Measurements from ENCODE around the gene MRPL30. TPM values are rescaled to one million over a fixed set of nuclear protein-coding genes. Genes with fewer than 3 reads are reported as not detected.

The MRPL30 gene
- total RNA-seq, 1 experiment from 2014 or later: 52.6 TPM

DNA sequence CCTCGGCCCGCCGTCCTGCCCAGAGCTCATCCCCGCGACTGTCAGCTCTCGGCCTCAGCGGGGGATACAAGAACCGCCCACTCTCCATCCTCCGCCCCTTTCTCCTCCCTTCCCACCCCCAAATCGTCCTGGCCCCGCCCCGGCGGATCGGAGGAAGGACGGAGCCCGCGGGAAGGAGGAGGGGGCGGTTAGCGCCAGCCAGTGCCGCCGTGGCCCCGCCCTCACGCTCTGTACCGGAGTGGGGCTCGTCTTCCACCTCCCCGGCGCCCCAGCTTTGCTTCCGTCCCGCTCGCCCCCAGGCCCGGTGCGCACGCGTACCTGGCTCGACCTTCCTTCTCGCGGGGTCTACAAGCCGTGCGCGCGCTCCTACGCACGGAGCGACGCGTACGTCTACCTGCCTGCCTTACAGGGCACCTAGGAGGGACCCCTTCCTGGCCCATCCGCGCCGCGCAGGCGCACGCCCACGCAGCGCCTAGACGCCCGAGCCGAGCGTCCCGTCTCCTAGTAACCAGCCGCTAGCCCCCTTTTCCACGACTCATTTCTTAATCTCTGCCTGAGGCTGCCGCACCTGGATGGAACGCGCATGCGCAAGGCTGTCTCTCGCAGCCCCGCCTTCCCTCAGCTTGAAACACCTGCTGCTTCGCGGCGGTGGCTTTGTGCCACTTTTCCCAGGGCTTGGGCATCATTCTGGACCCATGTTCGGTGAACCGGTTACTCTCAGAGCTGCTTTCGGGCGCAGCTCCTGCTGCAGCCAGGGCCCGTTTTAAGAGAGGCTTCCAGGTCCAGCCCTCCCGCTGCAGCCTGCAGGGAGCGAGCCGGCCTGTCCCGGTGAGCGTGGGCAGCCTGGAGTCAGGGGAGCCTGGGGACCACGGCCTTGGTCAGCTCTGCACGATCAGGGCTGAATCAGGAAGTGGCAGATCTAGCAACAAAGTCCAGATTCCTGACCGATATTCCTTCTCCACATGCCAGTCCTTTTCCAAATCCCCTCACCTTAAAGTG, 39.6 kb upstream of the MRPL30 start, which contains the start of gene C2orf15:
C2orf15 (plus strand) TSS at position 598 of the 999 bp plus-strand sequence. CDS start 8,852 bp downstream, outside the sequence.
- no peaks in the 10 kb centered on the region for H3K9me2 ChIP-seq (ENCODE audit: insufficient read depth)
- peaks cover 18% of the 10 kb centered on the region; the same call in 1 of the 2 replicates for H3F3A ChIP-seq (ENCODE audit: insufficient read depth, low read depth)
- peak within 1 kb of the TSS; percentile 64 for H3K27ac ChIP-seq
- H3K36me3 ChIP-seq (ENCODE audit: low read depth): peaks cover 3% of the 10 kb centered on the region; the same call in 1 of the 2 replicates
- peaks cover 16% of the 10 kb centered on the region; the same call in 1 of the 2 replicates for H3K79me2 ChIP-seq (ENCODE audit: low read depth)
- no peak for TF ChIP-seq EZH2 (IDR thresholded peaks at IDR 0.05; ENCODE audit: low read depth)
- peaks cover 6% of the 10 kb centered on the region; the same call in 1 of the 2 replicates for H3K9me3 ChIP-seq (ENCODE audit: insufficient read depth, low read depth)
- H4K20me1 ChIP-seq (ENCODE audit: insufficient read depth): no peaks in the 10 kb centered on the region
- ChIA-PET CTCF (interaction anchor here (0.7 to 1.2 kb wide), 2 partner anchors 15 to 194 kb away, joined by 3 to 4 read pairs; no protein-coding TSS in a partner anchor), POLR2A (ENCODE audit: unreplicated experiment) (interaction anchor here (0.5 to 1.8 kb wide), 13 partner anchors 9 to 1422 kb away, joined by 3 to 12 read pairs (median 5); partner anchors contain the start of gene PDCL3)
- DNase-seq: peak; percentile 94 to 99
- H3K4me3 ChIP-seq: peak within 1 kb of the TSS; percentile 86
- BruUV-seq (replicated peaks): TSS peak; percentile 61
- H2AFZ ChIP-seq: peak within 1 kb of the TSS; percentile 94
- intact Hi-C loops (cut with micrococcal nuclease; ENCODE audit: unreplicated experiment): loop anchor here (1.0 to 2.0 kb wide), 4 partner anchors 13 to 273 kb away; partner anchors contain the start of genes LIPT1, MITD1, MRPL30 and TSGA10
- H3K4me1 ChIP-seq (replicated peaks; ENCODE audit: insufficient read depth): peaks cover 24% of the 10 kb centered on the region
- peak within 1 kb of the TSS; percentile 96 for H3K4me2 ChIP-seq
- H3K27me3 ChIP-seq (ENCODE audit: insufficient read depth, low read depth): no peaks in the 10 kb centered on the region

DNA sequence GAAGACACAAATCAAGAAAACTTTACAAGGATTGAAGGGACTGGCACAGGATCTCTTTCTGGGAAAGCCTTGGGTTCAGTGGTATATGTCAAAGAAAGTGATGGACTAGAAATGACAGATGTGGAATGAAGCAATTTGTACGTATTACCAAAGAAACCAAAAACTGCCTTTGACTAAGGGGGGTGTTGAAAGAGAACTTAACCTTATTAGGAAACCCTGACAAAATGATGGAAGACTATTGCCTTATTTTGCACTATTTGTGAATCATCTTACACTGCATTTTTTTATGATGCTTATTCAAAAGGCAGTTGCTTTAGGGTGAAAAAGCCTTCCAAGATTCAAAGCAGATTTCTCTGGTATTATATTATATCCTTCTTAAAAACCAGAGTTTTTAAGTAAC, 30.3 kb upstream of the MRPL30 start:
- Histone ChIP-seq H2AFZ (no peak overlapping the region), H4K20me1 (ENCODE audit: insufficient read depth) (no peaks in the 10 kb centered on the region), H3K36me3 (ENCODE audit: low read depth) (no peaks in the 10 kb centered on the region), H3K9me3 (ENCODE audit: insufficient read depth, low read depth) (no peaks in the 10 kb centered on the region), H3K79me2 (ENCODE audit: low read depth) (peaks cover 4% of the 10 kb centered on the region), H3K4me3 (no peak overlapping the region), H3K27ac (no peak overlapping the region), H3K27me3 (ENCODE audit: insufficient read depth, low read depth) (no peaks in the 10 kb centered on the region), H3K4me1 (replicated peaks; ENCODE audit: insufficient read depth) (peaks cover 10% of the 10 kb centered on the region; the same call in 1 of the 2 replicates), H3K9me2 (ENCODE audit: insufficient read depth) (no peaks in the 10 kb centered on the region), H3F3A (ENCODE audit: insufficient read depth, low read depth) (peaks cover 16% of the 10 kb centered on the region), H3K4me2 (no peak overlapping the region)
- no TSS peak for BruUV-seq (replicated peaks)
- ChIA-PET CTCF (no interaction called here), POLR2A (ENCODE audit: unreplicated experiment) (no interaction called here)
- intact Hi-C loops (cut with micrococcal nuclease; ENCODE audit: unreplicated experiment): no loop called here
- TF ChIP-seq, protein P1, sequence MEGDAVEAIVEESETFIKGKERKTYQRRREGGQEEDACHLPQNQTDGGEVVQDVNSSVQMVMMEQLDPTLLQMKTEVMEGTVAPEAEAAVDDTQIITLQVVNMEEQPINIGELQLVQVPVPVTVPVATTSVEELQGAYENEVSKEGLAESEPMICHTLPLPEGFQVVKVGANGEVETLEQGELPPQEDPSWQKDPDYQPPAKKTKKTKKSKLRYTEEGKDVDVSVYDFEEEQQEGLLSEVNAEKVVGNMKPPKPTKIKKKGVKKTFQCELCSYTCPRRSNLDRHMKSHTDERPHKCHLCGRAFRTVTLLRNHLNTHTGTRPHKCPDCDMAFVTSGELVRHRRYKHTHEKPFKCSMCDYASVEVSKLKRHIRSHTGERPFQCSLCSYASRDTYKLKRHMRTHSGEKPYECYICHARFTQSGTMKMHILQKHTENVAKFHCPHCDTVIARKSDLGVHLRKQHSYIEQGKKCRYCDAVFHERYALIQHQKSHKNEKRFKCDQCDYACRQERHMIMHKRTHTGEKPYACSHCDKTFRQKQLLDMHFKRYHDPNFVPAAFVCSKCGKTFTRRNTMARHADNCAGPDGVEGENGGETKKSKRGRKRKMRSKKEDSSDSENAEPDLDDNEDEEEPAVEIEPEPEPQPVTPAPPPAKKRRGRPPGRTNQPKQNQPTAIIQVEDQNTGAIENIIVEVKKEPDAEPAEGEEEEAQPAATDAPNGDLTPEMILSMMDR (conservative IDR thresholded peaks at IDR 0.05): no peak
- no peak for TF ChIP-seq EZH2 (IDR thresholded peaks at IDR 0.05; ENCODE audit: low read depth)
- no peak for DNase-seq

DNA sequence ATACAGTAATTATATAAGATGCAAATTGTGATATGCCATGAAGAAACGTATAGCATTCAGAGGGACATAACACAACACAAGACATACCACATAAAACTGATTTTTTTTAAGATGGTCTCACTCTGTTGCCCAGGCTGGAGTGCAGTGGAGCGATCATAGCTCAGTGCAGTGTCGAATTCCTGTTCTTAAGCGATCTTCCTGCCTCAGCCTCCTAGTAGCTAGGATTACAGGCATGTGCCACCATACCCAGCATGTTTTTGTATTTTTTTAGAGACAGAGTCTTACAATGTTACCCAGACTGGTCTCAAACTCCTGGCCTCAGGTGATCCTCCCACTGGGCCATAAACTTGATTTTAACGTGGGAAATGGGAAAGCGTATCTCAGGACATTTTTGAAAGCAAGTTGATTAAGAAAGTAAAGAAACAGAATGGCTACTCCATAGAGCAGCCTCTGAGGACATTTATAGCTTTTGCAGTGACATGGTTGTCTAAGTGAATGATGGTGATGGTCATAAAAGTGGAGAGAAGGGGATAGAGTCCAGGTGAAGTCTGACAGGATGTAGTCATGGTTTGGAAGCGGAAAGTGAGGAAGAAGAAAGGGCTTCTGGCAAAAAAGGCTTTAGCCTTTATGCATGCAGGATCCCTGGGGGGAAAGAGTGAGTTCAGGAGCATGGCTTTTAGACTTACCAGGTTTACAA, 28.6 kb upstream of the MRPL30 start:
- Histone ChIP-seq H3K36me3 (ENCODE audit: low read depth) (peaks cover 9% of the 10 kb centered on the region), H3K9me3 (ENCODE audit: insufficient read depth, low read depth) (no peaks in the 10 kb centered on the region), H2AFZ (no peak overlapping the region), H3K4me1 (replicated peaks; ENCODE audit: insufficient read depth) (peaks cover 18% of the 10 kb centered on the region), H3K9me2 (ENCODE audit: insufficient read depth) (no peaks in the 10 kb centered on the region), H3F3A (ENCODE audit: insufficient read depth, low read depth) (peaks cover 16% of the 10 kb centered on the region), H3K27ac (no peak overlapping the region), H4K20me1 (ENCODE audit: insufficient read depth) (no peaks in the 10 kb centered on the region), H3K4me3 (no peak overlapping the region), H3K27me3 (ENCODE audit: insufficient read depth, low read depth) (no peaks in the 10 kb centered on the region), H3K4me2 (no peak overlapping the region), H3K79me2 (ENCODE audit: low read depth) (peaks cover 17% of the 10 kb centered on the region)
- intact Hi-C loops (cut with micrococcal nuclease; ENCODE audit: unreplicated experiment): no loop called here
- DNase-seq: no peak
- no TSS peak for BruUV-seq (replicated peaks)
- ChIA-PET POLR2A (ENCODE audit: unreplicated experiment) (interaction anchor here (0.6 kb wide), 1 partner anchor 10 kb away, joined by 6 read pairs; no protein-coding TSS in a partner anchor), CTCF (no interaction called here)
- no peak for TF ChIP-seq EZH2 (IDR thresholded peaks at IDR 0.05; ENCODE audit: low read depth)
- TF ChIP-seq, protein P1 (conservative IDR thresholded peaks at IDR 0.05): no peak

Measured in PC-9 (cell line).